Measurements from ENCODE around the gene CLMN.

The CLMN gene

GRCh38 chr14:95263527-95264231 is 56.0 kb downstream of the CLMN start:
- DNase-seq (ENCODE audit: low spot score) = no peak

GRCh38 chr14:95262511-95262891 is 57.2 kb downstream of the CLMN start:
- DNase-seq (ENCODE audit: low spot score) = no peak

GRCh38 chr14:95261616-95262510 is 57.8 kb downstream of the CLMN start:
- DNase-seq (ENCODE audit: low spot score) = no peak

- DNase-seq (ENCODE audit: low spot score) = no peak
Observed at GRCh38 chr14:95260537-95261361, 59.0 kb downstream of the CLMN start.

GRCh38 chr14:95258754-95259593 is 60.7 kb downstream of the CLMN start:
- DNase-seq (ENCODE audit: low spot score) = no peak

- no peak for DNase-seq (ENCODE audit: low spot score)
Observed at GRCh38 chr14:95258156-95258555, 61.6 kb downstream of the CLMN start.

- DNase-seq (ENCODE audit: low spot score) = no peak
Observed at GRCh38 chr14:95257521-95257920, 62.2 kb downstream of the CLMN start.

GRCh38 chr14:95256776-95257060 is 63.0 kb downstream of the CLMN start:
- no peak for DNase-seq (ENCODE audit: low spot score)

- DNase-seq (ENCODE audit: low spot score) = no peak
Observed at GRCh38 chr14:95256002-95256775, 63.5 kb downstream of the CLMN start.

GRCh38 chr14:95255487-95255886 is 64.2 kb downstream of the CLMN start:
- no peak for DNase-seq (ENCODE audit: low spot score)

GRCh38 chr14:95255013-95255412 is 64.7 kb downstream of the CLMN start:
- DNase-seq (ENCODE audit: low spot score) = no peak

- DNase-seq (ENCODE audit: low spot score) = no peak
Observed at GRCh38 chr14:95254288-95254687, 65.4 kb downstream of the CLMN start.

GRCh38 chr14:95253039-95253630 is 66.6 kb downstream of the CLMN start:
- DNase-seq (ENCODE audit: low spot score) = no peak

- DNase-seq (ENCODE audit: low spot score) = no peak
Observed at GRCh38 chr14:95252219-95252618, 67.5 kb downstream of the CLMN start.

- no peak for DNase-seq (ENCODE audit: low spot score)
Observed at GRCh38 chr14:95250936-95251335, 68.8 kb downstream of the CLMN start.

GRCh38 chr14:95250140-95250769 is 69.5 kb downstream of the CLMN start:
- DNase-seq (ENCODE audit: low spot score) = no peak

GRCh38 chr14:95248432-95248831 is 71.3 kb downstream of the CLMN start:
- DNase-seq (ENCODE audit: low spot score) = no peak

- no peak for DNase-seq (ENCODE audit: low spot score)
Observed at GRCh38 chr14:95246870-95247269, 72.8 kb downstream of the CLMN start.

GRCh38 chr14:95245334-95245733 is 74.4 kb downstream of the CLMN start:
- no peak for DNase-seq (ENCODE audit: low spot score)

- DNase-seq (ENCODE audit: low spot score) = no peak
Observed at GRCh38 chr14:95244587-95244986, 75.1 kb downstream of the CLMN start.

All from CD4-positive, alpha-beta T cell treated with Interleukin-6 at 100 ng/mL for 8 hours (primary cell).